HepG2 (cell line): ENCODE data around the gene SEC14L1. TPM values are rescaled to one million over a fixed set of nuclear protein-coding genes. Genes with fewer than 3 reads are reported as not detected.

Experiments
- FOXO1 ChIP-seq: sonication (generic); formaldehyde crosslinking; IDR thresholded peaks from 2 replicates; pipeline ENCODE4 v1.4.0; 2020; ENCODE audit warnings: missing genetic modification reagents
- GATAD2A ChIP-seq: IDR thresholded peaks from 2 replicates; pipeline ENCODE4 v1.6.1; 2016
- HNRNPUL1 ChIP-seq: fragments of 200-400 bp; formaldehyde crosslinking; IDR thresholded peaks from 2 replicates; pipeline ENCODE4 v1.6.1; 2017; ENCODE audit warnings: low read depth, mild to moderate bottlenecking, low read length, moderate library complexity
- MAZ ChIP-seq, 2 experiments: sonication (generic) in 1 of 2; formaldehyde crosslinking in 1 of 2; IDR thresholded peaks; 2 replicates each; pipeline versions ENCODE4 v1.5.0 to v1.6.1; 2012 to 2020; ENCODE audit warnings: low read depth in 2 of 2, mild to moderate bottlenecking in 2 of 2, borderline replicate concordance in 1 of 2, improper control_type of control experiment in 1 of 2, low read length in 1 of 2, missing genetic modification reagents in 1 of 2, moderate library complexity in 1 of 2
- MXD4 ChIP-seq: IDR thresholded peaks from 2 replicates; pipeline ENCODE4 v1.6.1; 2016; ENCODE audit warnings: mild to moderate bottlenecking, missing biosample characterization, missing genetic modification reagents
- TRIM24 ChIP-seq: sonication (generic); formaldehyde crosslinking; IDR thresholded peaks from 2 replicates; pipeline ENCODE4 v1.8.0; 2022; ENCODE audit warnings: mild to moderate bottlenecking, missing genetic modification reagents
- ZFX ChIP-seq: sonication (generic); formaldehyde crosslinking; IDR thresholded peaks from 2 replicates; pipeline ENCODE4 v1.4.0; 2020; ENCODE audit warnings: mild to moderate bottlenecking, low read depth, missing genetic modification reagents, moderate library complexity
- ZNF160 ChIP-seq: sonication (generic); formaldehyde crosslinking; IDR thresholded peaks from 2 replicates; pipeline ENCODE4 v1.8.0; 2022; ENCODE audit warnings: mild to moderate bottlenecking, inconsistent platforms, missing genetic modification reagents
- ZNF30 ChIP-seq: sonication (generic); formaldehyde crosslinking; IDR thresholded peaks from 2 replicates; pipeline ENCODE4 v1.5.0; 2020; ENCODE audit warnings: mild to moderate bottlenecking, missing genetic modification reagents
- ZNF530 ChIP-seq: sonication (generic); formaldehyde crosslinking; IDR thresholded peaks from 2 replicates; pipeline ENCODE4 v1.5.0; 2020; ENCODE audit warnings: low read depth, mild to moderate bottlenecking, missing genetic modification reagents
- ZNF558 ChIP-seq: sonication (generic); formaldehyde crosslinking; IDR thresholded peaks from 2 replicates; pipeline ENCODE4 v1.9.0; 2022; ENCODE audit warnings: mild to moderate bottlenecking, missing genetic modification reagents, borderline replicate concordance
- ZNF644 ChIP-seq: IDR thresholded peaks from 2 replicates; pipeline ENCODE4 v1.6.1; 2016; ENCODE audit warnings: low read depth
- ZNF724P ChIP-seq: sonication (generic); formaldehyde crosslinking; IDR thresholded peaks from 2 replicates; pipeline ENCODE4 v1.8.0; 2022; ENCODE audit warnings: missing genetic modification reagents, borderline replicate concordance
- ZNF883 ChIP-seq: sonication (generic); formaldehyde crosslinking; IDR thresholded peaks from 2 replicates; pipeline ENCODE4 v1.5.1; 2020; ENCODE audit warnings: mild to moderate bottlenecking, missing genetic modification reagents; ENCODE audit errors: not compliant biosample characterization
- polyA plus RNA-seq, 8 experiments: library from polyadenylated mRNA; depleted of rRNA in 3 of 8; stranded (reverse) in 7 of 8; unstranded in 1 of 8; fragments of >200 nt; fragmentation: Illumina TruSeq in 4 of 8; extraction: Trizol in 4 of 8; gene quantifications; 2 replicates each; pipeline versions ENCODE4 v1.2.1 to v1.2.3, GENCODE V29; 2011 to 2016; ENCODE audit warnings: low read depth in 4 of 8, missing spikeins in 1 of 8, mixed read lengths in 1 of 8; ENCODE audit not compliant: insufficient read depth in 1 of 8
- total RNA-seq, 5 experiments: library from RNA; depleted of rRNA; stranded (reverse); fragments of >200 nt; fragmentation: Illumina TruSeq; extraction: Trizol; gene quantifications; 2 replicates each; pipeline ENCODE4 v1.2.3, GENCODE V29; 2016; ENCODE audit warnings: low read depth in 1 of 5
- TF ChIP-seq, protein P1 (sequence below): sonication (generic); formaldehyde crosslinking; IDR thresholded peaks from 2 replicates; pipeline ENCODE4 v1.8.1; 2023; ENCODE audit warnings: mild to moderate bottlenecking, missing genetic modification reagents
- TF ChIP-seq, protein P2 (sequence below): IDR thresholded peaks from 2 replicates; pipeline ENCODE4 v1.6.1; 2016; ENCODE audit warnings: control low read depth
- TF ChIP-seq, protein P3 (sequence below): sonication (generic); formaldehyde crosslinking; IDR thresholded peaks from 2 replicates; pipeline ENCODE4 v1.4.0; 2020; ENCODE audit warnings: missing genetic modification reagents
- TF ChIP-seq, protein P4 (sequence below): IDR thresholded peaks from 2 replicates; pipeline ENCODE4 v1.6.1; 2016; ENCODE audit warnings: low read depth, missing genetic modification reagents, missing compliant biosample characterization

The SEC14L1 gene
- total and polyA plus RNA-seq, 2 of the 13 experiments (the other 11 are each of a cell fraction or from before 2014, with no cell fraction given) = 26.3 to 43.9 TPM

DNA sequence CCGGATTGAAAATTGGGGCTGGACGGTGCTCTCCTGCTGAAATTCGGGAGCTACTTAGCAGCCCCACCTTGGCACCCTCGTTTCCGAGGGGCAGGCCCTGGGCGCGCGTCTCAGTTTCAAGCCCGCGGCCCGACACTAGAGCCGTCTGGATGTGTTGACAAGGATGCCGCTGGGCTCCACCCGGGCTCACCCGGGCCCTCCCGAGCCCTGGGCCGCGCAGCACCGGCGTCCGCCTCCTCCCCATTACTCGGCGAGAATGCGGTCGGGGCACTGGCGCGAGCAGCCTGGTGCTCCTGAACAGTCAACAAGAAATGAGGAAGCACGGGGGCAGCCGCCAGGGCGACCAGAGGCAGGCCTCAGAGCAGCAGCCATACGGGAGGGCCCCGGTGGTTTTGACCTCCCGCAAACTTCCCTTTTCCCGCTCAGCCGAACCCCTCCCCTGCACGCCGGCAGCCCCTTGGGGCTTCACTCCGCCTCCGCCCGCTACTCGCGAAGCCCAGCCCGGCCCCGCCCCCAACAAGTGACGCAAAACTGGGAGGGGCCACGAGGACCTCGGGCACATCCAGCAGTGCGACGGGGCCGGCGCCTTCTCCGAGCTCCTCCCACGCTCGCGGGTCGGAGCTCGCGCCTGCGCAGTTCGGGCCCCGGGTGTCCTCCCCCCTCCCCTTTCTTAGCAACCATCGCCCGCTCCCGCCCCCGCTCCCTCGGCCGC lies 447 bp upstream of the SEC14L1 start (continued):
- TF ChIP-seq ZNF160 (CRISPR knock-in tag) = no peak; the same call in none of the 2 replicates
- TF ChIP-seq MXD4 (CRISPR knock-in tag) = peak; percentile 93
- TF ChIP-seq ZNF644 = no peak
- TF ChIP-seq ZNF724P (CRISPR knock-in tag) = peak; percentile 80; the same call in 1 of the 2 replicates
- TF ChIP-seq HNRNPUL1 = peak; percentile 79; the same call in 1 of the 2 replicates
- TF ChIP-seq, protein P1, sequence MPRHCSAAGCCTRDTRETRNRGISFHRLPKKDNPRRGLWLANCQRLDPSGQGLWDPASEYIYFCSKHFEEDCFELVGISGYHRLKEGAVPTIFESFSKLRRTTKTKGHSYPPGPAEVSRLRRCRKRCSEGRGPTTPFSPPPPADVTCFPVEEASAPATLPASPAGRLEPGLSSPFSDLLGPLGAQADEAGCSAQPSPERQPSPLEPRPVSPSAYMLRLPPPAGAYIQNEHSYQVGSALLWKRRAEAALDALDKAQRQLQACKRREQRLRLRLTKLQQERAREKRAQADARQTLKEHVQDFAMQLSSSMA (CRISPR knock-in tag) = no peak; the same call in 1 of the 2 replicates
- peak; percentile 50; the same call in 1 of the 2 replicates for TF ChIP-seq GATAD2A (CRISPR knock-in tag)
- TF ChIP-seq, protein P2, sequence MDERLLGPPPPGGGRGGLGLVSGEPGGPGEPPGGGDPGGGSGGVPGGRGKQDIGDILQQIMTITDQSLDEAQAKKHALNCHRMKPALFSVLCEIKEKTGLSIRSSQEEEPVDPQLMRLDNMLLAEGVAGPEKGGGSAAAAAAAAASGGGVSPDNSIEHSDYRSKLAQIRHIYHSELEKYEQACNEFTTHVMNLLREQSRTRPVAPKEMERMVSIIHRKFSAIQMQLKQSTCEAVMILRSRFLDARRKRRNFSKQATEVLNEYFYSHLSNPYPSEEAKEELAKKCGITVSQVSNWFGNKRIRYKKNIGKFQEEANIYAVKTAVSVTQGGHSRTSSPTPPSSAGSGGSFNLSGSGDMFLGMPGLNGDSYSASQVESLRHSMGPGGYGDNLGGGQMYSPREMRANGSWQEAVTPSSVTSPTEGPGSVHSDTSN (CRISPR knock-in tag) = no peak
- TF ChIP-seq MAZ (IDR thresholded peaks at IDR 0.05; ENCODE audit: borderline replicate concordance, low read depth, low read length) = peak; percentile 85; the same call in 1 of the 2 replicates
- TF ChIP-seq MAZ (CRISPR knock-in tag; IDR thresholded peaks at IDR 0.05; ENCODE audit: low read depth) = peak; percentile 94
- TF ChIP-seq TRIM24 (CRISPR knock-in tag) = no peak
- peak; percentile 65; the same call in 1 of the 2 replicates for TF ChIP-seq ZNF558
- no peak for TF ChIP-seq ZNF883 (CRISPR knock-in tag)
- peak; percentile 60; the same call in 1 of the 2 replicates for TF ChIP-seq FOXO1 (CRISPR knock-in tag)
- TF ChIP-seq, protein P3, sequence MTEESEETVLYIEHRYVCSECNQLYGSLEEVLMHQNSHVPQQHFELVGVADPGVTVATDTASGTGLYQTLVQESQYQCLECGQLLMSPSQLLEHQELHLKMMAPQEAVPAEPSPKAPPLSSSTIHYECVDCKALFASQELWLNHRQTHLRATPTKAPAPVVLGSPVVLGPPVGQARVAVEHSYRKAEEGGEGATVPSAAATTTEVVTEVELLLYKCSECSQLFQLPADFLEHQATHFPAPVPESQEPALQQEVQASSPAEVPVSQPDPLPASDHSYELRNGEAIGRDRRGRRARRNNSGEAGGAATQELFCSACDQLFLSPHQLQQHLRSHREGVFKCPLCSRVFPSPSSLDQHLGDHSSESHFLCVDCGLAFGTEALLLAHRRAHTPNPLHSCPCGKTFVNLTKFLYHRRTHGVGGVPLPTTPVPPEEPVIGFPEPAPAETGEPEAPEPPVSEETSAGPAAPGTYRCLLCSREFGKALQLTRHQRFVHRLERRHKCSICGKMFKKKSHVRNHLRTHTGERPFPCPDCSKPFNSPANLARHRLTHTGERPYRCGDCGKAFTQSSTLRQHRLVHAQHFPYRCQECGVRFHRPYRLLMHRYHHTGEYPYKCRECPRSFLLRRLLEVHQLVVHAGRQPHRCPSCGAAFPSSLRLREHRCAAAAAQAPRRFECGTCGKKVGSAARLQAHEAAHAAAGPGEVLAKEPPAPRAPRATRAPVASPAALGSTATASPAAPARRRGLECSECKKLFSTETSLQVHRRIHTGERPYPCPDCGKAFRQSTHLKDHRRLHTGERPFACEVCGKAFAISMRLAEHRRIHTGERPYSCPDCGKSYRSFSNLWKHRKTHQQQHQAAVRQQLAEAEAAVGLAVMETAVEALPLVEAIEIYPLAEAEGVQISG (CRISPR knock-in tag) = peak; percentile 87
- no peak for TF ChIP-seq ZNF530 (CRISPR knock-in tag)
- TF ChIP-seq ZFX (CRISPR knock-in tag) = peak; percentile 95
- no peak for TF ChIP-seq ZNF30 (CRISPR knock-in tag)
- TF ChIP-seq, protein P4, sequence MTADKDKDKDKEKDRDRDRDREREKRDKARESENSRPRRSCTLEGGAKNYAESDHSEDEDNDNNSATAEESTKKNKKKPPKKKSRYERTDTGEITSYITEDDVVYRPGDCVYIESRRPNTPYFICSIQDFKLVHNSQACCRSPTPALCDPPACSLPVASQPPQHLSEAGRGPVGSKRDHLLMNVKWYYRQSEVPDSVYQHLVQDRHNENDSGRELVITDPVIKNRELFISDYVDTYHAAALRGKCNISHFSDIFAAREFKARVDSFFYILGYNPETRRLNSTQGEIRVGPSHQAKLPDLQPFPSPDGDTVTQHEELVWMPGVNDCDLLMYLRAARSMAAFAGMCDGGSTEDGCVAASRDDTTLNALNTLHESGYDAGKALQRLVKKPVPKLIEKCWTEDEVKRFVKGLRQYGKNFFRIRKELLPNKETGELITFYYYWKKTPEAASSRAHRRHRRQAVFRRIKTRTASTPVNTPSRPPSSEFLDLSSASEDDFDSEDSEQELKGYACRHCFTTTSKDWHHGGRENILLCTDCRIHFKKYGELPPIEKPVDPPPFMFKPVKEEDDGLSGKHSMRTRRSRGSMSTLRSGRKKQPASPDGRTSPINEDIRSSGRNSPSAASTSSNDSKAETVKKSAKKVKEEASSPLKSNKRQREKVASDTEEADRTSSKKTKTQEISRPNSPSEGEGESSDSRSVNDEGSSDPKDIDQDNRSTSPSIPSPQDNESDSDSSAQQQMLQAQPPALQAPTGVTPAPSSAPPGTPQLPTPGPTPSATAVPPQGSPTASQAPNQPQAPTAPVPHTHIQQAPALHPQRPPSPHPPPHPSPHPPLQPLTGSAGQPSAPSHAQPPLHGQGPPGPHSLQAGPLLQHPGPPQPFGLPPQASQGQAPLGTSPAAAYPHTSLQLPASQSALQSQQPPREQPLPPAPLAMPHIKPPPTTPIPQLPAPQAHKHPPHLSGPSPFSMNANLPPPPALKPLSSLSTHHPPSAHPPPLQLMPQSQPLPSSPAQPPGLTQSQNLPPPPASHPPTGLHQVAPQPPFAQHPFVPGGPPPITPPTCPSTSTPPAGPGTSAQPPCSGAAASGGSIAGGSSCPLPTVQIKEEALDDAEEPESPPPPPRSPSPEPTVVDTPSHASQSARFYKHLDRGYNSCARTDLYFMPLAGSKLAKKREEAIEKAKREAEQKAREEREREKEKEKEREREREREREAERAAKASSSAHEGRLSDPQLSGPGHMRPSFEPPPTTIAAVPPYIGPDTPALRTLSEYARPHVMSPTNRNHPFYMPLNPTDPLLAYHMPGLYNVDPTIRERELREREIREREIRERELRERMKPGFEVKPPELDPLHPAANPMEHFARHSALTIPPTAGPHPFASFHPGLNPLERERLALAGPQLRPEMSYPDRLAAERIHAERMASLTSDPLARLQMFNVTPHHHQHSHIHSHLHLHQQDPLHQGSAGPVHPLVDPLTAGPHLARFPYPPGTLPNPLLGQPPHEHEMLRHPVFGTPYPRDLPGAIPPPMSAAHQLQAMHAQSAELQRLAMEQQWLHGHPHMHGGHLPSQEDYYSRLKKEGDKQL = no peak
